ENCODE data around the gene POLA2. TPM values are rescaled to one million over a fixed set of nuclear protein-coding genes. Genes with fewer than 3 reads are reported as not detected.

Gene POLA2
- total and polyA plus RNA-seq, 2 donors: 7.3 to 21.0 TPM

DNA sequence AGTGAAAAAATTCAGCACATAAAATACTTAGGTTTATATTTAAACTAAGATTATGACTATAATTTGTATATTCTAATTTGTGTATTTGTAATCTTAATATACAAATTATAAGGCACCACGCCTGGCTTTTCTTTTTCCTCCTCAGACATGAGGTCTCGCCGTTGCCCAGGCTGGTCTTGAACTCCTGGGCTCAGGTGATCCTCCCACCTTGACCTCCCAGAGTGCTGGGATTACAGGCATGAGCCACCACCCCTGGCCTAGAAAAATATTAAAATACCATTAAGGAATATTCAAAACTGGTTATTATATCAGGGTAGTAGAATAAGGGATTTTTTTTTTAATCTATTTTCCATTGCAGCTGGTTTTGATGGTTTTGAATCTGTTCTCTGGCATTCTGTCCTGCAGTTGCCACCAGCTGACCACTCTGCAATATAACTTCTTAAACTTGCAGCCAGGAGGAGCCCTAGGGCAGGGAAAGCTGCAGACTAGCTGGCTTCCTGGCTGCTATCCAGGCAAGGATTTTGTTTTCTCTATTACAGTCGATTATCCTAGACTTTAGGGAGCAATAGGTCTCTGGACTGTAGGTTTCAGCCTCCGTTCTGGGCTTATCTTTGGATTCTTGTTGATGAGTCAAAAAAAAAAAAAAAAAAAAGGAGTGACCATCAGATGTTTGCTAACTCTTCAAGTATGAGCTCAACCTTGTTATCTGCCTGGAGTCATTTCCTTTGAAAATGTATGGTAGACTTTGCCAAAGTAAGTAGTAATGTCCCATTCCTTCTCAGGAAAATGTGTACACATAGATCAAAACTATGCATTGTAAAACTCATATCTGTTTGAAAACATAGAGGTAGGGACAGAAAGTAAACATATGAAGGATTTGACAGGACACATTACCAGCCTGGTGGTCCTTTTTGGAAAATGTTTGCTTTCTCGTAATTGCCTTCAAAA, 13.2 kb downstream of the POLA2 start:
- H3K27ac ChIP-seq (ENCODE audit: low read depth in 1 of 2, low read length in 1 of 2): no peak overlapping the region
- DNase-seq (ENCODE audit: low read depth in 6 of 9, low spot score in 9 of 9): peak in 2 of 9 donors; percentile 36 to 39
- no peaks in the 10 kb centered on the region for H3K4me1 ChIP-seq (ENCODE audit: control insufficient read depth in 2 of 2, insufficient read depth in 2 of 2, low read length in 2 of 2)

DNA sequence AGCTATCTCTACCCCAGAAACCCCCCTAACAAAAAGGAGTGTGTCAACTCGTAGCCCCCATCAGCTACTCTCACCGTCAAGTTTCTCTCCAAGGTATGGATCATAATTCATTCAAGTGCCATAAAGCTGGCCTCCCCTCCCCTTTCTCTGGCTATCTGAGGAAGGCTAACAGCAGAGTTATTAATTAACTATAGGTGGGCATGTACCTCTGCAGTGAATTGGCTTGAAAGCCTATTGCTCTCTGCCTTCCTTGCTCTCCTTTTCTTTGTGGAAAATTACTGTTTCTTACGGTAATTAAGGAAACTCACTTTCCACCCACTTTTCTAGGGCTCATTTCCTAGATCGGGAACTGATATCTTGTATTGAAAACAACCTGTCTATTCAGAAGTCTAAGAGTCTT, 14.1 kb downstream of the POLA2 start:
- Histone ChIP-seq H3K4me1 (ENCODE audit: control insufficient read depth in 2 of 2, insufficient read depth in 2 of 2, low read length in 2 of 2) (no peaks in the 10 kb centered on the region), H3K9me3 (ENCODE audit: control insufficient read depth in 2 of 2, insufficient read depth in 1 of 2, low read length in 1 of 2) (no peaks in the 10 kb centered on the region), H3K27ac (ENCODE audit: low read depth in 1 of 2, low read length in 1 of 2) (no peak overlapping the region), H3K36me3 (ENCODE audit: control insufficient read depth in 2 of 2, insufficient read depth in 2 of 2, low read length in 1 of 2) (peaks cover 30 to 72% of the 10 kb centered on the region in 2 donors), H3K27me3 (ENCODE audit: control insufficient read depth in 2 of 2, insufficient read depth in 1 of 2, low read length in 1 of 2) (no peaks in the 10 kb centered on the region), H3K4me3 (ENCODE audit: low read length in 2 of 2) (no peak overlapping the region)
- no peak for DNase-seq (ENCODE audit: low read depth in 6 of 9, low spot score in 9 of 9)
- 95% methylated on average over 4 of the region's 4 CpGs for whole genome bisulfite sequencing

More for the DNA sequence above, 13.2 kb downstream of the POLA2 start:
- 76% methylated on average over 6 of the region's 6 CpGs for WGBS
- no peaks in the 10 kb centered on the region for H3K27me3 ChIP-seq (ENCODE audit: control insufficient read depth in 2 of 2, insufficient read depth in 1 of 2, low read length in 1 of 2)
- no peak overlapping the region for H3K4me3 ChIP-seq (ENCODE audit: low read length in 2 of 2)
- H3K9me3 ChIP-seq (ENCODE audit: control insufficient read depth in 2 of 2, insufficient read depth in 1 of 2, low read length in 1 of 2): no peaks in the 10 kb centered on the region
- H3K36me3 ChIP-seq (ENCODE audit: control insufficient read depth in 2 of 2, insufficient read depth in 2 of 2, low read length in 1 of 2): peaks cover 34 to 72% of the 10 kb centered on the region in 2 donors

DNA sequence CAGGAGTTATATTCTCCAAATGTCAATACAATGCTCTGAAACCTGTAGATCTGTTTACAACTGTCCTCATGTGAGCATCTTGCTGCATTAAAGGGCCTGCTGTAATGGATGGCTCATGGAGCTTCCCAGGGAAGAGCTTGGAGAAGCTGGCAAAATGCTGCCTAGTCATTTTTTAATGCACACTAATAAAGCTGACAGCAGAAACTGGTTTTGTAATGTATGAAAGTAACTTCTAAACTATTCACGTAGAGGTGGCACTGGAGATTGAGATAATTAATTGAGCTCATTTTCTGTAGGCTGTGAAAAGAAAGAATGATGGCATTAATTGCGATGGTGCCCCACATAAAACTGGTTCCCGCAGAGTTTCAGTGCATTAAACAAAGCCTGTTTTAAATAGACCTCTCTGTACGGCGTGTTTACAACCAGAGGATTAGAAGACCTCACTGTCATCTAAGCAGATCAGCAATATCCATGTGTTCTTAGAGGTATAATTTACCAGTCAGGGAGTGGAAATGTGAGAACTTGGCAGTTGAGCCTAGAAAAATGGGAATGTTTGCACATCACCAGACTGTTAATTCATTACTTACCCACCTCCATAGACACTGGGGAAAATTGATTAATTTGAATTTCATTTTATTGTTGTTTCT, 16.0 kb downstream of the POLA2 start:
- no peaks in the 10 kb centered on the region for H3K27me3 ChIP-seq (ENCODE audit: control insufficient read depth in 2 of 2, insufficient read depth in 1 of 2, low read length in 1 of 2)
- H3K4me3 ChIP-seq (ENCODE audit: low read length in 2 of 2): no peak overlapping the region
- no peak overlapping the region for H3K27ac ChIP-seq (ENCODE audit: low read depth in 1 of 2, low read length in 1 of 2)
- H3K4me1 ChIP-seq (ENCODE audit: control insufficient read depth in 2 of 2, insufficient read depth in 2 of 2, low read length in 2 of 2): no peaks in the 10 kb centered on the region
- DNase-seq (ENCODE audit: low read depth in 6 of 9, low spot score in 9 of 9): no peak
- H3K36me3 ChIP-seq (ENCODE audit: control insufficient read depth in 2 of 2, insufficient read depth in 2 of 2, low read length in 1 of 2): peaks cover 37 to 75% of the 10 kb centered on the region in 2 donors
- WGBS: 95% methylated on average over 5 of the region's 5 CpGs
- H3K9me3 ChIP-seq (ENCODE audit: control insufficient read depth in 2 of 2, insufficient read depth in 1 of 2, low read length in 1 of 2): no peaks in the 10 kb centered on the region

DNA sequence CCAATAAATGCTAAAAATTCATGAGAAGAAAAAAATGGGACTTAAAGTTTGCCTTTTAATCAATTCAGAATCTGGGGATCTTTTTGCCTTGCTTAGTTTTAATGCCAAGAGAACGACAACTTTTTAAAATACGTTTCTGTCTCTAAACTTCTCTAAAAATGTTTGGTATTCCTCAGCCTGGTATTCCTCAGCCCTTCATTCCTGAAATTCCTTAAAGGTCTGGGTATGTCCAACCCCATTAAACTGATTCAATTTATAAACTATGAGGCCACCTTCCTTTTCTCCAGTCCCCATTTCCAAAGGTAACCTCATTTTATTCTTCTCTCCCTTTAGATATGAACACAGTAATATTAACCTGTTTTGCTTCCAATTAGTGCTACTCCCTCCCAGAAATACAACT, 16.6 kb downstream of the POLA2 start:
- 95% methylated on average over 2 of the region's 2 CpGs for WGBS
- H3K27ac ChIP-seq (ENCODE audit: low read depth in 1 of 2, low read length in 1 of 2): no peak overlapping the region

DNA sequence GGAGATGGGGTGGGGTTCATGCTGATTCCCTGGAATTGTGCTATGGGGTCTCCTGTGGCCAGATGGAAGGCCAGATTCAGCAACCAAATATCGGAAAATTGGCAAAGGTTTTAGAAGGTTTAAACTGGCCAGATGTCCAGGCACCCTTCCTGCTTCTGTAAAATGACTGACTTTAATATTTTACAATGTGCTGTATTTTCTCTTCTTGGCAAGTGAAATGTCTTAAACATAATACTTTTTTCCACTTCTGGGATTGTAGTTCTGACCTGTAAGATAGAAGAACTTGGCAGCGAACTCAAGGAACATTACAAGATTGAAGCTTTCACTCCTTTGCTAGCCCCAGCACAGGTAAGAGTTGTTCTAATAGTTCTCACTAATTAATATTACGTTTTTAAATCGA, 17.5 kb downstream of the POLA2 start:
- no peak for DNase-seq (ENCODE audit: low read depth in 6 of 9, low spot score in 9 of 9)
- 94% methylated on average over 4 of the region's 4 CpGs for WGBS
- H3K27ac ChIP-seq (ENCODE audit: low read depth in 1 of 2, low read length in 1 of 2): peak overlapping the region in 1 of 2 donors; percentile 49
- H3K4me3 ChIP-seq (ENCODE audit: low read length in 2 of 2): no peak overlapping the region
- no peaks in the 10 kb centered on the region for H3K9me3 ChIP-seq (ENCODE audit: control insufficient read depth in 2 of 2, insufficient read depth in 1 of 2, low read length in 1 of 2)
- H3K36me3 ChIP-seq (ENCODE audit: control insufficient read depth in 2 of 2, insufficient read depth in 2 of 2, low read length in 1 of 2): peaks cover 45 to 87% of the 10 kb centered on the region in 2 donors
- no peaks in the 10 kb centered on the region for H3K27me3 ChIP-seq (ENCODE audit: control insufficient read depth in 2 of 2, insufficient read depth in 1 of 2, low read length in 1 of 2)
- H3K4me1 ChIP-seq (ENCODE audit: control insufficient read depth in 2 of 2, insufficient read depth in 2 of 2, low read length in 2 of 2): no peaks in the 10 kb centered on the region

More for the DNA sequence above, 16.6 kb downstream of the POLA2 start:
- peaks cover 39 to 80% of the 10 kb centered on the region in 2 donors for H3K36me3 ChIP-seq (ENCODE audit: control insufficient read depth in 2 of 2, insufficient read depth in 2 of 2, low read length in 1 of 2)
- no peak for DNase-seq (ENCODE audit: low read depth in 6 of 9, low spot score in 9 of 9)
- no peaks in the 10 kb centered on the region for H3K4me1 ChIP-seq (ENCODE audit: control insufficient read depth in 2 of 2, insufficient read depth in 2 of 2, low read length in 2 of 2)
- H3K9me3 ChIP-seq (ENCODE audit: control insufficient read depth in 2 of 2, insufficient read depth in 1 of 2, low read length in 1 of 2): no peaks in the 10 kb centered on the region
- H3K27me3 ChIP-seq (ENCODE audit: control insufficient read depth in 2 of 2, insufficient read depth in 1 of 2, low read length in 1 of 2): no peaks in the 10 kb centered on the region
- H3K4me3 ChIP-seq (ENCODE audit: low read length in 2 of 2): no peak overlapping the region

DNA sequence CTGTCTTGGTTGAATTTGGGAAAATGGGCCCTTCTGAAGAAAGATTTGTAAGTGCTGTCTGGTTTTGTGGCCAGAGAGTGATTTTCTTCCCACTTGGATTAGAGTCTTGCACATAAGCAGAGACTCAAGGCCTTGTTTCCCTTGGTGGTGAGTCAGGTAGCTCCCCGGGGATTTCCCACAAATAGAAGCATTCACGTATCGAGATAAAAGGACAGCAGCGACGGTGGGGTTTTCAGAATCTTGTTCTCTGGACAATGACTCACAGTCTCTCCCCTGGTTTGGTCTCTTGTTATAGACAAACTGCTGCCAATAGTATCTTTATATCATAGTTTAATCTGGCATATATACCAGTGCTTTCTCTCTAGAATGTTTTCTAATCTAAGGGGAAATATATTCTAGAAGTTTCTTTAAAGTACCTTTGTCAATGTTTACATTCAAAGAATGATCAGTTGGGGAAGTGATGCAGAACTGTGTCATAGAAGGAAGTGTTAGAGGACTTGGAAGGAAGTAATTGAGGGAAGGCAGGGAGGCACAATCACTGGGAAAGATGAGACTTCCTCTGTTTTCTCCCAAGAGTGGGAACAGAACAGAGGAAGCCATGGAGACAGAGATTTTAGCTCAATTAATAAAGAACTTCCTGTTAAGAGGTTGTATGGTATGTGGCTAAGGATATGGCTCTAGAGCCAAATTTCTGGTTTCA, 18.1 kb downstream of the POLA2 start:
- 90% methylated on average over 5 of the region's 5 CpGs for WGBS

DNA sequence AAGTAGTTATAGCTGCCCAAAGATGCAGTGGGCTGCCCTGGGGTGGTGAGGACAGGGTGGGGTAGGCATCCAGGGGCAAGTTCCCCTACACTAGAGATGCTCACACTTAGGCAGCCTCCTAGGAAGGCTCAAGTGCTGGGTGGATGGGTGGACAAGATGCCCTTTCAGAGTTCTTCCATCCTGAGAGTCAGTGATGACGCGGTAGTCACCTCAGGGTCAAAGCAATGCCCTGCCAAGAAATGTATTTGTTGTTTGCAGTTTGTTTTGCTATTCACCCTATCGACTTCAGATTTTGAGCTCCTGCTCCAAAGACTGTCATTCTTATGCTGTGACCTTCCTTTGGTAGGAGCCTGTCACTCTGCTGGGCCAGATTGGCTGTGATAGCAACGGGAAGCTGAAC, 18.9 kb downstream of the POLA2 start:
- Histone ChIP-seq H3K27ac (ENCODE audit: low read depth in 1 of 2, low read length in 1 of 2) (no peak overlapping the region), H3K27me3 (ENCODE audit: control insufficient read depth in 2 of 2, insufficient read depth in 1 of 2, low read length in 1 of 2) (no peaks in the 10 kb centered on the region), H3K9me3 (ENCODE audit: control insufficient read depth in 2 of 2, insufficient read depth in 1 of 2, low read length in 1 of 2) (no peaks in the 10 kb centered on the region), H3K4me3 (ENCODE audit: low read length in 2 of 2) (no peak overlapping the region), H3K36me3 (ENCODE audit: control insufficient read depth in 2 of 2, insufficient read depth in 2 of 2, low read length in 1 of 2) (peaks cover 57 to 92% of the 10 kb centered on the region in 2 donors), H3K4me1 (ENCODE audit: control insufficient read depth in 2 of 2, insufficient read depth in 2 of 2, low read length in 2 of 2) (no peaks in the 10 kb centered on the region)
- no peak for DNase-seq (ENCODE audit: low read depth in 6 of 9, low spot score in 9 of 9)
- WGBS: over 99% methylated on average over 4 of the region's 4 CpGs

More for the DNA sequence above, 18.1 kb downstream of the POLA2 start:
- H3K9me3 ChIP-seq (ENCODE audit: control insufficient read depth in 2 of 2, insufficient read depth in 1 of 2, low read length in 1 of 2): no peaks in the 10 kb centered on the region
- no peak overlapping the region for H3K4me3 ChIP-seq (ENCODE audit: low read length in 2 of 2)
- no peaks in the 10 kb centered on the region for H3K27me3 ChIP-seq (ENCODE audit: control insufficient read depth in 2 of 2, insufficient read depth in 1 of 2, low read length in 1 of 2)
- no peaks in the 10 kb centered on the region for H3K4me1 ChIP-seq (ENCODE audit: control insufficient read depth in 2 of 2, insufficient read depth in 2 of 2, low read length in 2 of 2)
- DNase-seq (ENCODE audit: low read depth in 6 of 9, low spot score in 9 of 9): no peak
- peaks cover 49 to 90% of the 10 kb centered on the region in 2 donors for H3K36me3 ChIP-seq (ENCODE audit: control insufficient read depth in 2 of 2, insufficient read depth in 2 of 2, low read length in 1 of 2)
- no peak overlapping the region for H3K27ac ChIP-seq (ENCODE audit: low read depth in 1 of 2, low read length in 1 of 2)

DNA sequence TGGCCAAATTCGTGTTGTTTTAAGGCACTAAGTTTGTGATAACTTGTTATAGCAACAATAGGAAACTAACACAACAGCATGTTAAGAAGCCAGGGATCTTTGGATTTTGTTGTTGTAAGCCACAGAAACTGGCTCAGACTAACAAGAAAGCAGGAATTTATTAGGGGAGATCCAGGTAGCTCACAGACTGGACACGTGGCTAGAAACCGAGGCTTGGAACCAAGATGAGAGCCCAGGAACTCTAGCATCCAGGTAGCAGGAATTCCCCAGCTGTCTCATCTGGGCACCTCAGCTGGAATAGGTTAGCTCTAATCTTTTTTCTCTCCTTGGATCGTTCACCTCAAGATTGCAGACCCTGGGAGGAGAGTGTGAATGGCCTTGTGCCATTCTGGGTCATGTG, 24.9 kb downstream of the POLA2 start:
- Histone ChIP-seq H3K27ac (ENCODE audit: low read depth in 1 of 2, low read length in 1 of 2) (no peak overlapping the region), H3K36me3 (ENCODE audit: control insufficient read depth in 2 of 2, insufficient read depth in 2 of 2, low read length in 1 of 2) (peaks cover 81 to 86% of the 10 kb centered on the region in 2 donors), H3K4me3 (ENCODE audit: low read length in 2 of 2) (no peak overlapping the region), H3K27me3 (ENCODE audit: control insufficient read depth in 2 of 2, insufficient read depth in 1 of 2, low read length in 1 of 2) (no peaks in the 10 kb centered on the region), H3K4me1 (ENCODE audit: control insufficient read depth in 2 of 2, insufficient read depth in 2 of 2, low read length in 2 of 2) (no peaks in the 10 kb centered on the region), H3K9me3 (ENCODE audit: control insufficient read depth in 2 of 2, insufficient read depth in 1 of 2, low read length in 1 of 2) (no peaks in the 10 kb centered on the region)
- WGBS: 96% methylated on average over 4 of the region's 4 CpGs
- no peak for DNase-seq (ENCODE audit: low read depth in 6 of 9, low spot score in 9 of 9)

All from thymus (tissue), 11 donors.